Measurements from ENCODE around the gene AGR3.

The AGR3 gene

DNA sequence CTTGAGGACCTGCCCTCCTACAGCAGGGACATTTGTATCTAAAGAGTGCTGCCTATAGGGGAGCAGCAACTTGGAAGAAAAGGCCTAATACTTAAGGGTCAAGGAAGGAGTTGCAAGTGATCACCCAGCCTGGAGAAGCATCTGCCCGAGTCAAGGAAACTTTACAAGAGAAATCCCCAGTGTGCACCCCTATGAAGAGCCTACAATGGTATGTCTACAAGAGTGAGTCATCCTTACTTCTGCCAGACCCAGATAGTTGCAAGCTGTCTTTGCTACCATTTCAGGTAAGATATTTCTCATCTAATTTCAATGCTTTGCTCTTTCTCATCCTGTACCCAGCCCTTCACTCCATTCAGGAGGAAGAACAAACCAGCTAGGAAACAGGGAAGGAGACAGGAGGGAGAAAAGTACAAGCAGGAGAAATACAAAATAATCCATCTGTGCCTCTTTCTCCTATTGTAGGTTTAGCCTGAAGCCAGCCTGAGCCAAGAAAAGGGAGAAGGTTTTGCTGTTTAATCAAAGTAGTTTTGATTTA, 34.4 kb upstream of the AGR3 start:
- no peaks in the 10 kb centered on the region for H3K36me3 ChIP-seq (ENCODE audit: low read length)
- H3K4me2 ChIP-seq (ENCODE audit: low read depth, low read length, poor library complexity, severe bottlenecking): no peak overlapping the region
- H4K20me1 ChIP-seq (ENCODE audit: low read depth, low read length): no peaks in the 10 kb centered on the region
- no peaks in the 10 kb centered on the region for H3K9me3 ChIP-seq (ENCODE audit: insufficient read depth, low read length)
- no peak overlapping the region for H2AFZ ChIP-seq (ENCODE audit: low read depth, low read length, severe bottlenecking)
- no peak for TF ChIP-seq EZH2phosphoT487 (conservative IDR thresholded peaks at IDR 0.05; ENCODE audit: low read length)
- TF ChIP-seq, protein P1, sequence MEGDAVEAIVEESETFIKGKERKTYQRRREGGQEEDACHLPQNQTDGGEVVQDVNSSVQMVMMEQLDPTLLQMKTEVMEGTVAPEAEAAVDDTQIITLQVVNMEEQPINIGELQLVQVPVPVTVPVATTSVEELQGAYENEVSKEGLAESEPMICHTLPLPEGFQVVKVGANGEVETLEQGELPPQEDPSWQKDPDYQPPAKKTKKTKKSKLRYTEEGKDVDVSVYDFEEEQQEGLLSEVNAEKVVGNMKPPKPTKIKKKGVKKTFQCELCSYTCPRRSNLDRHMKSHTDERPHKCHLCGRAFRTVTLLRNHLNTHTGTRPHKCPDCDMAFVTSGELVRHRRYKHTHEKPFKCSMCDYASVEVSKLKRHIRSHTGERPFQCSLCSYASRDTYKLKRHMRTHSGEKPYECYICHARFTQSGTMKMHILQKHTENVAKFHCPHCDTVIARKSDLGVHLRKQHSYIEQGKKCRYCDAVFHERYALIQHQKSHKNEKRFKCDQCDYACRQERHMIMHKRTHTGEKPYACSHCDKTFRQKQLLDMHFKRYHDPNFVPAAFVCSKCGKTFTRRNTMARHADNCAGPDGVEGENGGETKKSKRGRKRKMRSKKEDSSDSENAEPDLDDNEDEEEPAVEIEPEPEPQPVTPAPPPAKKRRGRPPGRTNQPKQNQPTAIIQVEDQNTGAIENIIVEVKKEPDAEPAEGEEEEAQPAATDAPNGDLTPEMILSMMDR (IDR thresholded peaks at IDR 0.05; ENCODE audit: insufficient read depth, low read length, poor library complexity, severe bottlenecking): no peak
- no peak overlapping the region for H3K27ac ChIP-seq (ENCODE audit: low read depth, low read length)
- no peaks in the 10 kb centered on the region for H3K9me2 ChIP-seq (replicated peaks; ENCODE audit: insufficient read depth, low read length)
- no peak overlapping the region for H3K4me3 ChIP-seq (ENCODE audit: insufficient read depth, low read length, poor library complexity, severe bottlenecking)
- no peak overlapping the region for H3K9ac ChIP-seq (ENCODE audit: low read length)
- no peaks in the 10 kb centered on the region for H3K79me2 ChIP-seq (ENCODE audit: insufficient read depth, low read length)
- no peaks in the 10 kb centered on the region for H3F3A ChIP-seq (ENCODE audit: insufficient read depth)
- no peaks in the 10 kb centered on the region for H3K27me3 ChIP-seq (ENCODE audit: low read length)

DNA sequence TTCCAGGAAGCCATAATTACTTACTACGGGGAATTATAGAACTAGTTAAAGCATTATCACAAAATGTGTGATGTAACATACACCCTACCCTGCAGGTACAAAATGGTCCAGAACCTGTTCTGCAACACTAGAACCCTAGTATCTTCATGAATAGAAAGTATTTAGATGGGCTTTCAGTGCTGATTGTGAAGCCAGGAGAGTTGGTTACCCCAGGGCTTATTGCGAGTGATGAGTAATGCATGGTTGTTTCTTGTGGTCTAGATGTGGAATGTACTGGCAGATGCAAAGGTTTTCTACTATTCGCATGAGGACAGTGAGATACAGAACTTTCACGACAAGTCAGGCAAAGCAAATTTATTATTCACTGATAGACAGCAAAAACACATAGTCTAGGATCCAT, 33.6 kb upstream of the AGR3 start:
- Histone ChIP-seq H3K4me2 (ENCODE audit: low read depth, low read length, poor library complexity, severe bottlenecking) (no peak overlapping the region), H3K27me3 (ENCODE audit: low read length) (no peaks in the 10 kb centered on the region), H3K27ac (ENCODE audit: low read depth, low read length) (no peak overlapping the region), H3F3A (ENCODE audit: insufficient read depth) (no peaks in the 10 kb centered on the region), H3K9ac (ENCODE audit: low read length) (no peak overlapping the region), H3K9me2 (replicated peaks; ENCODE audit: insufficient read depth, low read length) (no peaks in the 10 kb centered on the region), H3K36me3 (ENCODE audit: low read length) (no peaks in the 10 kb centered on the region), H3K79me2 (ENCODE audit: insufficient read depth, low read length) (no peaks in the 10 kb centered on the region), H3K9me3 (ENCODE audit: insufficient read depth, low read length) (no peaks in the 10 kb centered on the region), H2AFZ (ENCODE audit: low read depth, low read length, severe bottlenecking) (no peak overlapping the region), H3K4me3 (ENCODE audit: insufficient read depth, low read length, poor library complexity, severe bottlenecking) (no peak overlapping the region), H4K20me1 (ENCODE audit: low read depth, low read length) (no peaks in the 10 kb centered on the region)
- TF ChIP-seq, protein P1 (IDR thresholded peaks at IDR 0.05; ENCODE audit: insufficient read depth, low read length, poor library complexity, severe bottlenecking): no peak
- TF ChIP-seq EZH2phosphoT487 (conservative IDR thresholded peaks at IDR 0.05; ENCODE audit: low read length): no peak

DNA sequence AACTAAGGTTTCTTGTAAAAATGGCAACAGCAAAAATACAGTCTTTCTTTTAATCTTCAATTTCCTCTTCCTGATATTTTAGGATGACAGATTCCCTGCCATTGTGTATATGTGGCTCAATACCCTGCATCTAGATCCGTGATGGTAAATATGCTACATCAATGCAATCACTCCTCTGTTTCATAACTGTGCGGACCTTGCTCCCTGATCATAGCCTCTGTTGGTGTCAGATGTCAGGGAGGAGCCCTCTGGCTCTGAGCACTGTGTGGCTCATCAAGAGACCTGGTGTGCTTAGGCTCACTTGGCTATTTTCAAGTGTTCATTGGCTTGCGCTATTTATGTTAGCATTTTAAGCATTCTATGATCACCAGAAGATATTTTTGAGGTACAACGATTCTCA, 33.0 kb upstream of the AGR3 start:
- Histone ChIP-seq H3K79me2 (ENCODE audit: insufficient read depth, low read length) (no peaks in the 10 kb centered on the region), H3K4me3 (ENCODE audit: insufficient read depth, low read length, poor library complexity, severe bottlenecking) (no peak overlapping the region), H3K9me3 (ENCODE audit: insufficient read depth, low read length) (no peaks in the 10 kb centered on the region), H3K27me3 (ENCODE audit: low read length) (no peaks in the 10 kb centered on the region), H3K9me2 (replicated peaks; ENCODE audit: insufficient read depth, low read length) (no peaks in the 10 kb centered on the region), H3K36me3 (ENCODE audit: low read length) (no peaks in the 10 kb centered on the region), H3K9ac (ENCODE audit: low read length) (no peak overlapping the region), H4K20me1 (ENCODE audit: low read depth, low read length) (no peaks in the 10 kb centered on the region), H3K4me2 (ENCODE audit: low read depth, low read length, poor library complexity, severe bottlenecking) (no peak overlapping the region), H2AFZ (ENCODE audit: low read depth, low read length, severe bottlenecking) (no peak overlapping the region), H3K27ac (ENCODE audit: low read depth, low read length) (no peak overlapping the region), H3F3A (ENCODE audit: insufficient read depth) (no peaks in the 10 kb centered on the region)
- TF ChIP-seq EZH2phosphoT487 (conservative IDR thresholded peaks at IDR 0.05; ENCODE audit: low read length): no peak
- TF ChIP-seq, protein P1 (IDR thresholded peaks at IDR 0.05; ENCODE audit: insufficient read depth, low read length, poor library complexity, severe bottlenecking): no peak

Measured in SU-DHL-6 (cell line).